HCT116 (cell line): ENCODE results near the gene ANAPC2.

Source experiments
- CTCF ChIP-seq, 3 experiments: fragments of 200-600 bp in 1 of 3; sonication (generic) in 1 of 3; IDR thresholded peaks in 2 of 3; conservative IDR thresholded peaks in 1 of 3; 2 replicates each; pipeline ENCODE4 v1.5.1; 2012 to 2017; ENCODE audit warnings: low read depth in 2 of 3, low read length in 2 of 3, antibody characterized with exemption in 1 of 3, borderline replicate concordance in 1 of 3, control low read depth in 1 of 3, mild to moderate bottlenecking in 1 of 3, mixed read lengths in 1 of 3, mixed run types in 1 of 3, moderate library complexity in 1 of 3; ENCODE audit not compliant: insufficient read depth in 1 of 3
- POLR2A ChIP-seq: IDR thresholded peaks from 2 replicates; pipeline ENCODE4 v1.7.0; 2011; ENCODE audit warnings: borderline replicate concordance; ENCODE audit not compliant: insufficient read depth, insufficient read length; ENCODE audit errors: extremely low read depth
- TF ChIP-seq, protein P1 (sequence below): IDR thresholded peaks from 2 replicates; pipeline ENCODE4 v1.6.1; 2012; ENCODE audit warnings: low read depth

DNA sequence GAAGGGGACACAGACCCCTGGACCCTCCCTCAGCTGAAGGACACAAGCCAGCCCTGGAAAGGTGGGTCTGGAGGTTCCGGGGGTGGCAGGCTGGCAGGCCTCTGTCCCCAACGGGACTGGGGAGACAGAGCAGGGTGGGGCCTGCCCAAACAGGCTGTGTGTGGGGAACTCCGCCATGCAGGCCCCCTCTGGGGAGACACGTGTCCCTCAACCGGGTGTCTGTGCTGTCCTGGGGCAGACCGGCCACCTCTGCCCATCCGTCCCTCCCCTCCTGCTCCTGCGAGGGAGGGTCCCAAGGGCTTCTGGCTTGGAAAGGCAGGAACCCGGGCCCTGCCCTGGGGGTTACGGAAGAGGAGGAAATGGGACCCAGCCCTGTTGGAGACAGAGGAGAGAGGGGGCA lies 43.7 kb upstream of the ANAPC2 start:
- TF ChIP-seq POLR2A (no peak), CTCF (IDR thresholded peaks at IDR 0.05 in 2 of 3, conservative IDR thresholded peaks at IDR 0.05 in 1 of 3; ENCODE audit: borderline replicate concordance in 1 of 3, insufficient read depth in 1 of 3, low read depth in 2 of 3, low read length in 2 of 3) (no peak)
- TF ChIP-seq, protein P1, sequence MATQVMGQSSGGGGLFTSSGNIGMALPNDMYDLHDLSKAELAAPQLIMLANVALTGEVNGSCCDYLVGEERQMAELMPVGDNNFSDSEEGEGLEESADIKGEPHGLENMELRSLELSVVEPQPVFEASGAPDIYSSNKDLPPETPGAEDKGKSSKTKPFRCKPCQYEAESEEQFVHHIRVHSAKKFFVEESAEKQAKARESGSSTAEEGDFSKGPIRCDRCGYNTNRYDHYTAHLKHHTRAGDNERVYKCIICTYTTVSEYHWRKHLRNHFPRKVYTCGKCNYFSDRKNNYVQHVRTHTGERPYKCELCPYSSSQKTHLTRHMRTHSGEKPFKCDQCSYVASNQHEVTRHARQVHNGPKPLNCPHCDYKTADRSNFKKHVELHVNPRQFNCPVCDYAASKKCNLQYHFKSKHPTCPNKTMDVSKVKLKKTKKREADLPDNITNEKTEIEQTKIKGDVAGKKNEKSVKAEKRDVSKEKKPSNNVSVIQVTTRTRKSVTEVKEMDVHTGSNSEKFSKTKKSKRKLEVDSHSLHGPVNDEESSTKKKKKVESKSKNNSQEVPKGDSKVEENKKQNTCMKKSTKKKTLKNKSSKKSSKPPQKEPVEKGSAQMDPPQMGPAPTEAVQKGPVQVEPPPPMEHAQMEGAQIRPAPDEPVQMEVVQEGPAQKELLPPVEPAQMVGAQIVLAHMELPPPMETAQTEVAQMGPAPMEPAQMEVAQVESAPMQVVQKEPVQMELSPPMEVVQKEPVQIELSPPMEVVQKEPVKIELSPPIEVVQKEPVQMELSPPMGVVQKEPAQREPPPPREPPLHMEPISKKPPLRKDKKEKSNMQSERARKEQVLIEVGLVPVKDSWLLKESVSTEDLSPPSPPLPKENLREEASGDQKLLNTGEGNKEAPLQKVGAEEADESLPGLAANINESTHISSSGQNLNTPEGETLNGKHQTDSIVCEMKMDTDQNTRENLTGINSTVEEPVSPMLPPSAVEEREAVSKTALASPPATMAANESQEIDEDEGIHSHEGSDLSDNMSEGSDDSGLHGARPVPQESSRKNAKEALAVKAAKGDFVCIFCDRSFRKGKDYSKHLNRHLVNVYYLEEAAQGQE, result no peak
